Fibroblast of skin of back (primary cell): ENCODE measurements around the gene NAT8. TPM values are rescaled to one million over a fixed set of nuclear protein-coding genes. Genes with fewer than 3 reads are reported as not detected.
"Not testable (repeated sequence)": the region's sequence is repeated elsewhere in the genome, so short reads cannot be mapped to it uniquely, and the experiment has no call there.

Source experiments
- DNase-seq: peaks from one replicate; pipeline ENCODE4 v3.0.0-alpha.2; 2013
- polyA plus RNA-seq, 2 experiments: library from polyadenylated mRNA; unstranded; fragments of 120-200 nt; gene quantifications; one replicate each; pipeline ENCODE4 v1.2.1, GENCODE V29; 2013; ENCODE audit not compliant: insufficient read length in 2 of 2

Gene NAT8, protein sequence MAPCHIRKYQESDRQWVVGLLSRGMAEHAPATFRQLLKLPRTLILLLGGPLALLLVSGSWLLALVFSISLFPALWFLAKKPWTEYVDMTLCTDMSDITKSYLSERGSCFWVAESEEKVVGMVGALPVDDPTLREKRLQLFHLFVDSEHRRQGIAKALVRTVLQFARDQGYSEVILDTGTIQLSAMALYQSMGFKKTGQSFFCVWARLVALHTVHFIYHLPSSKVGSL
- not detected for polyA plus RNA-seq (2013, experiment 1 of 2; ENCODE audit: insufficient read length)
- polyA plus RNA-seq (2013, experiment 2 of 2; ENCODE audit: insufficient read length): not detected

DNA sequence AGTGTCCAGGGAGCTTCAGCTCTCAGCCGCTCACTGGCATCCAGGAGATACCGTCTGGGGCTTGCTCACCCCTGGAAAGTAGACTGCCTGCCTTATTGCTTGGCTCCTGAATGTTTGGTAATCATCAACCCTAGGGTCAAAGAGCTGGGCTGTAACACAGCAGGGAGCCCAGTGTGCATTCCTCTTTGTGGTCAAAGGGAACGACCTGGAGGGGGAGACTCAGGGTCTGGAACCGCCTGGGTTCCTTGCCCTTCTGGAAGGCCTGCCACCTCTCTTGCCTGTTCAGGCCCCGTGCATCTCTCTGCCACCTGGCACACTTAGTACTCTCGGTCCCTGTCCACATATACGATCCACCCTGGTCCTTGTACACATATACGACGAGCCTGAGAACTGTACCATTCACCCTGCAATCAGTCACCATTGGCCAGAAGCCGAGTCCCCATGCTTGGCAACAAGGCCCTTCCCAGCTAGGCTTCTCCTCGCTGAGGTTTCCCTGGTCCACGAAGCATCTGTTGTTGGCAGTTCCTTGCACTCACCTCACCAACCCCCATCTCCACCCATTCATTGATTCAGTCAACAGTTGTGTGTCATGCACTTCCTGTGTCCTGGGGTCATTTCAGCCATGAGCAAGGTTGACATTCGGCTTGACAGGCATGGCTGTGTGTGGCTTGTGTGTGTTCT, at the start of gene NAT8:
TSS of gene NAT8 (minus strand) at position 85 of the 681 bp plus-strand sequence. CDS start 794 bp downstream, outside the sequence.
- no peak for DNase-seq

DNA sequence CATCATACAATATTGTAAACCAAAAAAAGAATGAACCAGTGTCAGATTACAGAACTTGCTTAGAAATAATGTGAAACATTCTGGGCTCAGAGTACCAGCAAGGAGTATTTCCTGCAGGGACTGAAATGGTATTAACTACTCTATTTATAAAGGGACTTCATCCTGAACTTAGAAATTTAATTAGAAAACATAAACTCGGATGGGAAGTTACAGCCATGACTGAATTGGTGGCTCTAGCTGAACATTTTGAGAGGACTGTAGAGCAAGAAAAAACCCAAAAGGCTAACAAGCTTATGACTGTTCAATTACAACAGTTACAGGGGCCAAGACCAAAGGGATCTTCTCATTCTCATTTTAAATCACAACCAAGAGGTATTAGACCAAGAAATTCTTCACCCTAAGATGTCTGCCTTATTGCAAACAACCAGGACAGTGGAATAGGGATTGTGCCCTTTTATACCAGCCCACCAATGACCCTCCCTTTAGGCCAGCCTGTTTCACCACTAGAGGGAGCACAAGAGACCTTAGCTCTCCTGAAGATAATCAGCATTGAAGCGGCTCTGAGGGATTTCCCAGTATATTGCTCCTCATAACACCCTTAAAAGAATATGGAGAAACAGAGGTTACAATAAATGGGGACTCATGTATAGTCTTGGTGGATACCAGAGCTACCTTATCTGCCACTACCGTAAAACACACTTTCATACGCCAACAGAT, 48.3 kb upstream of the NAT8 start:
- peak; percentile 14 for DNase-seq

DNA sequence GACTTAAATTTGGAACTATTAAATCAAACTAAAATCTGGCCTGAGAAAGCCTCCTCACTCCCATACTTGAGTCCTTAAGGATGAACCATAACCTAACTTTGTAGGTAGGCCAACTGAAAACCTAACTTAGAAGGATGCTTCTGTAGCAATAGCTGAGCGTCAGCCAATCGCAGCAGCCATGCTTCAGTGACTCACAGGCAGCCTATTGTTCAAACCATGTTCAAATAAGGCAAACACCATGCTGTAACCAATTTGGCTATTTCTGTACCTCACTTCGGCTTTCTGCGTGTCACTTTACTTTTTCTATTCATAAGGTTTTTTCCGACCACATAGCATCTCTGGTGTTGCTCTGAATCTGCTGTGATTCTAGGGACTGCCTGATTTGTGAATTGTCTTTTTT, 46.3 kb upstream of the NAT8 start:
- not testable (repeated sequence) for DNase-seq

DNA sequence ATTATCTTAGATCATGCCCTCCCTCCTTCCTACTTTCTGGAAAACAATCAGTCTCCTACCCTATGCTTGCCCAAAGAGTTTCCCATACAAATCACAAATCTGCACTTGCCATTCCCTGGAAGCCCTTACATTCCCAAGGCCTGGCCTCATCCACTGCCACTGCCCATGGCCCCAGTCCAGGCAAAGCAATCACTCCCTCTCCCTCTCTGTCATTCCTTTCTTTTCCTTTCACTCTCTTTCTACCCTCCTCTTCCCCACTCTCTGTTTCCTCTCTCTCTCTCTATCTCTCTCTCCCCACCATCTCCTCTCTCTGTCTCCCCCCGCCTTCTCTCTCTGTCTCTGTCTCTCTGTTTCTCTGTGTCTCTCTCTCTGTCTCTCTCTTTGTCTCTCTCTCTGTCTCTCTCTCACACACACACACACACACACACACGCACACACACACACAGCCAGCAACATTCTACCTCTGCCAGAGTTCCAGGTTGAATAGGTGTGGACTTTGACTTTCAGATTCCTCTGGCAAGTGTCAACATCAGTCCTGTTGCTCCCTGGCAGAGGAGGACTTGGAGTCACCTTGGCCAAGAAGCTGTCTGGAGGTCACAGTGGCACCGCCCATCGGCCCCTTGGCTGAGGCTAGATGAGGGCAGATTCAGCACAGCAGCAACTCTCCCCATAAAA, 43.7 kb upstream of the NAT8 start:
- DNase-seq: peak; percentile 33

DNA sequence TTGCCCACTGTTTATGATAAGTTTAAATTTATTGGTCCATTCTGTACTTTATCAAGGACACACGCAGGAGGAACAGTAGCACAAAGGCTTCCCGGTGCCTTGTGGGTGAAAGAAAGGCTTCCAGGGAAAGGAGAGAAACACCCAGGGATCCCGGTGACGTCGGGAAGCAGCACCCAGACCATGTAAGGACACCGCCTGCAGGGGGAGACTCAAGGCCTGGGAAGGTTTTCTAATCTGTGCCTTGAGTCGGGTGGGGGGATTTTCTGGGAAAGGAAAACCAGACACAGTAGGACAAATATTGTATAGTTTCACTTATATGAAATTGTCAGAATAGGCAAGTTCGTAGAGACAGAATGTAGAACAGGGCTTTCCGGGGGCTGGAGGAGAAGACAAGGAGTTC, 42.7 kb upstream of the NAT8 start:
- DNase-seq: not testable (repeated sequence)

DNA sequence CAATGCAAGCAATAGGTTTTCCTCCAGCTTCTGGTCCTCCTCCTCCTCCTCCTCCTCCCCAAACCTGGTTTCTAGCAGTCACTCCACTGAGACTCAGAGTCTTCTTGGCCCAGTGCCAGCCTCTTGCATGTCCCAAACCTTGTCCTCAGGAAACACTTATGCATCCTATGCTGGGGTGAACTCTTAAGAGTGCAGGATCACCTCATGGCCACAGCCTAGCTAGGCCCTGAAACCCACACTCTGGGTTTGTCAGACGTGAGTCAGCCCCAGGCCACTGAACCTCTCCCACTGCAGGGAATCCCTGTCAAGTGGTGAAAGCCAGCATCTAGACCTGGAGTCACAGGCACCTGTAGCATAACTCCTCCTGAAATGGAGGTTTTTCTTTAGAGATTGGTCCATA, 42.1 kb upstream of the NAT8 start:
- DNase-seq: not testable (repeated sequence)

DNA sequence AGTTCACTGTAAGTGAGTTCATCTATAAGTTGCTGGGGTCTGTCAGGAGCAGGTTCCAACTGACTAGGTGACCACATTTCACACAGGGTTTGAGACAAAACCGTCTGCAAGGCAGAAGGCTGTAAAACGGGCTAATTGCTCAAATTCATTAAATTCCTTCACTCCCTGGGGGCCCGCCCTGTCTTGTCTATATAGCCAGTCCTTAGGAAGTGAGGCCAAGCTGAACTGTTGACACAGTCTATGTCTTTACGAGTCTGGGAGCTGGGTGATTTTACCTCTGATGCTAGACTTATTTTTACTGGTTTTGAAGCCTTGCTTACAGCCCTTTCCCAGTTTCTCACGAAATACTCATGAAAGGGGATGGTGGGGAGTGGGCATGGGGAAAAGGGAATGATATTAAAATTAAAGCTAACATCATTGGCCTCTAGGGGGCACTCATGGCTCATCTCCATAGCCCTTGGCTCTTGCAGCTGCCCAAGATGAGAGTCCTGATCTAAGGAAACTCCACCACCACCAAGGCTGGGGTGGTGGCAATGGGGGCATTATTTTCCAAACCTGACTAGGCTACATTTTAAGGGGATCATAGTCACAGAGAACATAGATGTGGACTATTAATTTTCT, 37.8 kb upstream of the NAT8 start:
- DNase-seq: peak; percentile 17

DNA sequence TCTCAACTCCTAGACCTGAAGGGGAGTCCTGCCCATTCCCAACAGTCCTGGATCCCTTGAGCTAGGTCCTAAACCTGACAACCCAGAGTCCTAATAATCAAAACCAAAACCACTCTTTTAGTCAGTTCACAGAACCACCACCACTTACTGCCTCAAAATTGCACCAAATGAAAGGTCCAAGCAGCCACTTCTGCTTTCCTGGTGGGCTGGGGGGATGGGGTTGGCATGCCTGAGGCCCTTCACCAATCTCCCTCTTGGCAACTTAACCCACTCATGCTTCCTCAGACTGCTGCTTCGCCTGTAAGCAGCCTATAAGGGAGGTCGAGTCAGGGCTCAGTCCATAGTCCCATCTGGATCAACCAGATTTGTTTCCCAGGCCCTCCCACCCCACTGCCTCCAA, 37.0 kb upstream of the NAT8 start:
- not testable (repeated sequence) for DNase-seq

DNA sequence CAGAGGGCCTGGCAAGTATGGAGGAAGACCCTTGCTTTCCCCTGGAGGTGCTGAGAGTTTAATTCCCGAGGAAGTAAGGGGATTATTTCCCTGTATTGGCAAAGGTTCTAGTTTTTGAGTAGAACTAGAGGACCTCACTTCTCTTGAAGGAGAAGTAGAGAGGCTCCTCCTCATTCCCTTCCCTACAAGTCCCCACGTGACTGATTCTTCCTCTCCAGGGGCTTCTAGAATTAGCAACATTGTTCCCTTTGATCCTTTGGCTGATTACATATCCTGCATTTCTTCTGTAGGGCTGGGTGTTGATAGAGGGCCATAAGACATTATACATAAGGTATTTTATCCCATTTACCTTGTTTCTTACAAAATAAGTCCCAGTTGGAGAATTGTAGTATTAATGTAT, 35.8 kb upstream of the NAT8 start:
- not testable (repeated sequence) for DNase-seq

DNA sequence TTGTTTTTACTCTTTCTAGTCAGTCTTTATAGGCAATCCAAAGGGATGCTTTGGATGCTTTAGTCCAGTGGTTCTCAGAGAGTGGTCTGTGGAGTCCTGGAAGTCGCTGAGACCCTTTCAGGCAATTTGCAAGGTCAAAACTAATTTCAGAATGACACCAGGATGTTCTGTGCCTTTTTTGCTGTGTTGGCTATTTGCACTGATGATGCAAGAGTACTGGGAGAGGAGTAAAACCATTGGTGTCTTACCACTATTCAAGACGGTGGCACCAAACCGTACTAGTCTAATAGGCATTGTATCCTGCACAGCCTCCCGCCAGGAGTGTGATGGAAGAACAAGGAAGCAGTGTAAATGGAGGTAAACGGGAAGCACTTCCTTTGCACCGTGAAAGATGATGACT, 34.0 kb upstream of the NAT8 start:
- DNase-seq: not testable (repeated sequence)

DNA sequence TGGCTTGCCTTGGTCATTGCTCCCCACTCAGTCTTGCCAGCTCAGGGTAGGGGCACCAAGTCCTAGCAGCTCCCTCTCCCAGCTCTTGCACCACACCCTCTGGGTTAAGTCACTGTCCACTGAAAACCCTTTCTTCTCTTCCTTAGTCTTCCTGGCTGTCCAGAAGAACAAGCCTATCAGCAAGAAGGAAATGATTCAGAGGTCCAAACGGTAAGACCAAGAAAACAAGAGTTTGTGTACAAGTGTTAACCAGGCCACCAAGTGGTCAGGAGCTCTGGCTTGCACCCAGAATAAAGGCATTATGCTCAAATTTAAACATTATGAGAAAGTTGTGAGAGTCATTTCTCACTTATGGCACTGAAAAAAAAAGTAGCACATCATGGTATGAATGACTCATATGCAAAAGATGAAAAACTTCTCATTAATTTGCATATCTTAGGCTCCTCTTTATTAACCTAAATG, 32.5 kb upstream of the NAT8 start:
- peak; percentile 2 for DNase-seq

DNA sequence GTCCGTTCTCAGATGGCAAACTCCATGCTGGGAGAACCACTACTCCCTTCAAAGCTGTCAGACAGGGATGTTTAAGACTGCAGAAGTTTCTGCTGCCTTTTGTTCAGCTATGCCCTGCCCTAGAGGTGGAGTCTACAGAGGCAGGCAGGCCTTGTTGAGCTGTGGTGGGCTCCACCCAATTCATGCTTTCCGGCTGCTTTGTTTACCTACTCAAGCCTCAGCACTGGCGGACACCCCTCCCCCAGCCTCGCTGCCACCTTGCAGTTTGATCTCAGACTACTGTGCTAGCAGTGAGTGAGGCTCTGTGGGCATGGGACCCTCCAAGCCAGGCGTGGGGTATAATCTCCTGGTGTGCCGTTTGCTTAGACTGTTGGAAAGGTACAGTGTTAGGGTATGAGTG, 27.8 kb upstream of the NAT8 start:
- DNase-seq: not testable (repeated sequence)

DNA sequence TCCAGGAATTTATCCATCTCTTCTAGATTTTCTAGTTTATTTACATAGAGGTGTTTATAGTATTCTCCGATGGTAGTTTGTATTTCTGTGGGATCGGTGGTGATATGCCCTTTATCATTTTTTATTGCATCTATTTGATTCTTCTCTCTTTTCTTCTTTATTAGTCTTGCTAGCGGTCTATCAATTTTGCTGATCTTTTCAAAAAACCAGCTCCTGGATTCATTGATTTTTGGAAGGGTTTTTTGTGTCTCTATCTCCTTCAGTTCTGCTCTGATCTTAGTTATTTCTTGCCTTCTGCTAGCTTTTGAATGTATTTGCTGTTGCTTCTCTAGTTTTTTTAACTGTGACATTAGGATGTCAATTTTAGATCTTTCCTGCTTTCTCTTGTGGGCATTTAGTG, 25.0 kb upstream of the NAT8 start:
- DNase-seq: not testable (repeated sequence)

DNA sequence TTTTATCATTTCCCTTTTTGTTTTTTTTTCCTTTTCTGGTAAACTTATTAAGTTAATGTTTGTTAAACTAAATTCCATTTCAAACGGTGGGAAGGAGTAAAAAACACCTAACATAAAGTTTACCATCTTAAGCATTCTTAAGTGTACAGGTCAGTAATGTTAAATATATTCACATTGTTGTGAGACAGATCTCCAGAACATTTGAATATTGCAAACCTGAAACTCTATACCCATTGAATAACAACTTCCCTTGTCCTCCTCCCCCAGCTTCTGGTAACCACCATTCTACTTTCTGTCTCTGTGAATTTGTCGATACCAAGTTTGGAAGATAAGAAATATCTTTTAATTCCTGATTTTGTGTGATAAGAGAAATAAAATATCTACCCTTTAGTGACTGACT, 12.0 kb upstream of the NAT8 start:
- DNase-seq: no peak

DNA sequence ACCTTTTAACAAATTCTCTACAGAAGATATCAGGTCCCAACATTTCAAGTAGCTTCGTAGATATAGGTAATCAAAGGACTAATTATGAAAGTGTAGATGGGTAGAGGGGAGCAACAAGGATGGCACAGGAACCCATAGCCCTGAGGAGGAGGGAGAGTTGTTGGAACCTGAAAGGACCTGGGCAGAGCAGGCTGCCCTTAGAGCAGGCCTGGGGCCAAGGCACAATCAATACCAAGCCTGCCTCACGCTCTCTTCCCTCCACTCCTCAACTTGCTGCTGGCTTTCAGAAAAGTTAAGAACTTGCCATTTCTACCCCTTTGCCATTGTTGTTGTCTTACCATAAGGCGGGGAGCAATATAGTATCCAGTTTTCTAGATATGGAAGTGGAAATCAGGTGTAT, 10.1 kb upstream of the NAT8 start:
- DNase-seq: no peak

DNA sequence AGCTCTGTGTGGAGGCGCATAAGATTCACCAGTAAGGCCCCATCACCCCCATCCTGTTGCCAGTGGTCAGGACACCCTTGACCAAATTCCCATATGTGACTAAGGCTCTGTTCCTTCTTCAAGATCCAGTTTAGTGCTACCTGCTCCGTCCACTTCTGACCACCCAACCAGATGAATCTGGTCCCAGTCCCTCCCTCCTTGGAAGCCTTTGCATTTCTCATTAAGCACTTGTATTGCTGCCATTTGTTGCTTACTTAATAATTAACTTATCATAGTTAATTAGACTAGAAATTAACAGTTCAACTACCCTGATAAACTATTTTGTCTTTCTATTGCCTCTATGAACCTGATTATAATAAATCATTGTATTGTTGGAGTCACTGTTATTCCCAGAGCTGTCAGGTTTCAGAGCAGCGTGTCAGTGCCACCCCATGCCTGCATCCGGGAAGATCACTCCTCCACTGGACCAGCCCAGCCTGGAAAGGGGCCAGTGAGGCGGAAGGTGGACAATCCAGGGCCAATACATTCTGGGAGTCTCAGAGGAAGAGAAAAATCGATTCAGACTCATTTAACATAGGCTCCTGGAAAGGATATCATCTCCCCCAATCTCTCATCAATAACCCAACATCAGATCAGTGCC, 9.5 kb upstream of the NAT8 start:
- no peak for DNase-seq

DNA sequence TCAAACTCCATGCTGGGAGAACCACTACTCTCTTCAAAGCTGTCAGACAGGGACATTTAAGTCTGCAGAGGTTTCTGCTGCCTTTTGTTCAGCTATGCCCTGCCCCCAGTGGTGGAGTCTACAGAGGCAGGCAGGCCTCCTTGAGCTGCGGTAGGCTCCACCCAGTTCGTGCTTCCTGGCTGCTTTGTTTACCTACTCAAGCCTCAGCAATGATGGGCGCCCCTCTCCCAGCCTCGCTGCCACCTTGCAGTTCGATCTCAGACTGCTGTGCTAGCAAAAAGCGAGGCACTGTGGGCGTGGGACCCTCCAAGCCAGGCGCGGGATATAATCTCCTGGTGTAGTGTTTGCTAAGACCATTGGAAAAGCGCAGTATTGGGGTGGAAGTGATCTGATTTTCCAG, 5.5 kb upstream of the NAT8 start:
- not testable (repeated sequence) for DNase-seq

DNA sequence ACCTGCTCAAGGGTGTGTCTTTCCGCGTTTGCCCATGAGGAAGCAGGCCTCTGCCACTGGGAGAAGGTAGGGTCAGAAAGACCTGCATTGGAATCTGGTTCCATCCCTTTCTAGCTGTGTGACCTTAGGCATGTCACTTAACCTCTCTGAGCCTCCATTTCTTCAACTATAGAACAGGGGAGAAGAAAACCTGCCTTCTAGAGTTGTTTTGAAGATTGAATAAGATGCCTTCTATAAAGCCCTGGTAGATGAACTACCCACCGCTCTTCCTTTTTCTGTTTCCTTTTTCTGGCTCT, 507 bp downstream of the NAT8 start:
- no peak for DNase-seq

DNA sequence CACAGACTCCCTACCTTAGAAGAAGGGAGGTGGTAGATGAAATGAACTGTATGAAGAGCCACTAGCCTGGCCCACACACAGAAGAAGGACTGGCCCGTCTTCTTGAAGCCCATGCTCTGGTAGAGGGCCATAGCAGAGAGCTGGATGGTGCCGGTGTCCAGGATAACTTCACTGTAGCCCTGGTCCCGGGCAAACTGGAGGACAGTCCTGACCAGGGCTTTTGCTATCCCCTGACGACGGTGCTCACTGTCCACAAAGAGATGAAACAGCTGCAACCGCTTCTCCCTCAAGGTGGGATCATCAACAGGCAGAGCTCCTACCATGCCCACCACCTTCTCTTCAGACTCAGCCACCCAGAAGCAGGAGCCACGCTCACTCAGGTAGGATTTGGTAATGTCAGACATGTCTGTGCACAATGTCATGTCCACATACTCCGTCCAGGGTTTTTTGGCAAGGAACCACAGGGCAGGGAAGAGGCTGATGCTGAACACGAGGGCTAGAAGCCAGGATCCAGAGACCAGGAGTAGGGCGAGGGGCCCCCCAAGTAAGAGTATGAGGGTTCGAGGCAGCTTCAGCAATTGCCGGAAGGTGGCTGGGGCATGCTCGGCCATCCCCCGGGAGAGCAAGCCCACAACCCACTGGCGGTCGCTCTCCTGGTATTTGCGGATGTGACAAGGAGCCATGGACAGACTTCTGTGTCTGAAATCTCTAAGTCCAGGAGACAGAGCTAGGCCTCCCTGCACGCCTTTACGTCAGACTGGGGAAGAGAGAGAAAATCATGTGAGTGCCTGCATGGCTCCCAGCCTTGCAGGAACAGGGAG, 1.1 kb downstream of the NAT8 start:
- no peak for DNase-seq

DNA sequence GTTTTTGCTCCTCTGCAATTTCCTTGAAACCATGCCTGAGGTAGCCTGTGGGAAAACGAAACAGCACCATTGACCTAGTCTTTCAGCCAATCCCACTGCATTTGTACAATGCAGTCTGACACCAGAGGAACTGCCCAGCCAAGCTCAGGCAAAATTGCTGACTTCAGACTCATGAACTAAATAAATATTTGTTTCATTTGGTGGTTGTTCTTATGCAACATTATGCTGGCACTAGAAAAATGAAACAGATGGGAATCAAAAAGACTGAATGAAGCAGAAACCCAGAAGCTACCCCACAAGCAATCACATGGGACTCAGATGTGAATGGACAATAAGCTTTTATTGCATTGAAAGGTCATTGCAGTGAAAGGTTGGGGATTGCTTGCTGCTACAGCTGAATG, 1.7 kb downstream of the NAT8 start:
- no peak for DNase-seq

DNA sequence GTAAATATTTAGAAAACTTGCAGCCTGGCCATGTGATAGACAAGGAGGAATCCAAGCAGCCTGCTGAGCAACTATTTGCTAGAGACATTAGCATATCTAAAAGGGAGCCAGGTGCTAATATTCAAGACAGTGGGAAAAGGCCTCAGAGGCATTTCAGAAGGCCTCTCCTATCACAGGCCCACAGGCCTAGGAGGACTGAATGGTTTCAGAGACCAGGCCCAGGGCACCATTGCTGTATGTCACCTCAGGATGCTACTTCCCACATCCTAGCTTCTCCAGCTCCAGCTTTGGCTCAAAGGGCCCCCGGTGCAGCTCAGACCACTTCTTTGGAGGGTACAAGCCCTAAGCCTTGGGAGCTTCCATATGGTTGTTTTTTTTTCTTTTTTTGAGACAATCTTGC, 3.8 kb downstream of the NAT8 start:
- DNase-seq: no peak
